ENCODE results near the gene RGS8. TPM values are rescaled to one million over a fixed set of nuclear protein-coding genes. Genes with fewer than 3 reads are reported as not detected.

RGS8 gene
- not detected for polyA plus RNA-seq (2013, experiment 1 of 2; ENCODE audit: insufficient read length)
- polyA plus RNA-seq (2013, experiment 2 of 2; ENCODE audit: insufficient read length) = not detected

GRCh38 chr1:182684116-182684828 lies at the start of gene RGS8:
Gene RGS8, minus strand, starts transcription at chr1:182684587. Its CDS starts 14,938 bp downstream, at chr1:182669649.
- DNase-seq = no peak

- DNase-seq = no peak
These were observed 47.6 kb upstream of the RGS8 start for GRCh38 chr1:182731852-182732575.

- no peak for DNase-seq
These were observed 42.5 kb upstream of the RGS8 start for GRCh38 chr1:182726912-182727311.

GRCh38 chr1:182725259-182726255 lies 41.2 kb upstream of the RGS8 start:
- DNase-seq = peak; percentile 38

GRCh38 chr1:182724215-182724614 lies 39.8 kb upstream of the RGS8 start:
- peak; percentile 22 for DNase-seq

GRCh38 chr1:182723200-182723599 lies 38.8 kb upstream of the RGS8 start:
- no peak for DNase-seq

- DNase-seq = no peak
These were observed 37.1 kb upstream of the RGS8 start for GRCh38 chr1:182721525-182721924.

GRCh38 chr1:182720463-182720862 lies 36.1 kb upstream of the RGS8 start:
- peak; percentile 24 for DNase-seq

- no peak for DNase-seq
These were observed 35.2 kb upstream of the RGS8 start for GRCh38 chr1:182719553-182719952.

GRCh38 chr1:182718311-182718710 lies 33.9 kb upstream of the RGS8 start:
- no peak for DNase-seq

GRCh38 chr1:182716740-182717720 lies 32.6 kb upstream of the RGS8 start:
- DNase-seq = no peak

GRCh38 chr1:182715531-182715930 lies 31.1 kb upstream of the RGS8 start:
- no peak for DNase-seq

GRCh38 chr1:182714546-182714945 lies 30.2 kb upstream of the RGS8 start:
- DNase-seq = no peak

- DNase-seq = no peak
These were observed 29.6 kb upstream of the RGS8 start for GRCh38 chr1:182713939-182714338.

GRCh38 chr1:182713492-182713891 lies 29.1 kb upstream of the RGS8 start:
- DNase-seq = no peak

GRCh38 chr1:182709855-182710254 lies 25.5 kb upstream of the RGS8 start:
- no peak for DNase-seq

GRCh38 chr1:182709225-182709764 lies 24.9 kb upstream of the RGS8 start:
- DNase-seq = no peak

GRCh38 chr1:182707122-182707521 lies 22.7 kb upstream of the RGS8 start:
- no peak for DNase-seq

GRCh38 chr1:182704677-182705076 lies 20.3 kb upstream of the RGS8 start:
- no peak for DNase-seq

- no peak for DNase-seq
These were observed 19.2 kb upstream of the RGS8 start for GRCh38 chr1:182703539-182703938.

Data from fibroblast of skin of scalp (primary cell).